Esophagus squamous epithelium (tissue), 4 donors: ENCODE data around the gene APBA2.

Experiments used
- POLR2A ChIP-seq, 4 donors: fragments of 450-650 bp; IDR thresholded peaks; one replicate each; pipeline ENCODE4 v1.6.1; 2017; ENCODE audit warnings: antibody characterized with exemption in 4 of 4, mild to moderate bottlenecking in 4 of 4, moderate library complexity in 3 of 4
- TF ChIP-seq, protein P1 (sequence below), 6 experiments: fragments of 450-650 bp in 4 of 6; fragments of 200-600 bp in 2 of 6; sonication (generic) in 2 of 6; IDR thresholded peaks; one replicate each; pipeline ENCODE4 v1.5.1; 2016 to 2019; ENCODE audit warnings: antibody characterized with exemption in 6 of 6, mild to moderate bottlenecking in 4 of 6, moderate library complexity in 4 of 6

DNA sequence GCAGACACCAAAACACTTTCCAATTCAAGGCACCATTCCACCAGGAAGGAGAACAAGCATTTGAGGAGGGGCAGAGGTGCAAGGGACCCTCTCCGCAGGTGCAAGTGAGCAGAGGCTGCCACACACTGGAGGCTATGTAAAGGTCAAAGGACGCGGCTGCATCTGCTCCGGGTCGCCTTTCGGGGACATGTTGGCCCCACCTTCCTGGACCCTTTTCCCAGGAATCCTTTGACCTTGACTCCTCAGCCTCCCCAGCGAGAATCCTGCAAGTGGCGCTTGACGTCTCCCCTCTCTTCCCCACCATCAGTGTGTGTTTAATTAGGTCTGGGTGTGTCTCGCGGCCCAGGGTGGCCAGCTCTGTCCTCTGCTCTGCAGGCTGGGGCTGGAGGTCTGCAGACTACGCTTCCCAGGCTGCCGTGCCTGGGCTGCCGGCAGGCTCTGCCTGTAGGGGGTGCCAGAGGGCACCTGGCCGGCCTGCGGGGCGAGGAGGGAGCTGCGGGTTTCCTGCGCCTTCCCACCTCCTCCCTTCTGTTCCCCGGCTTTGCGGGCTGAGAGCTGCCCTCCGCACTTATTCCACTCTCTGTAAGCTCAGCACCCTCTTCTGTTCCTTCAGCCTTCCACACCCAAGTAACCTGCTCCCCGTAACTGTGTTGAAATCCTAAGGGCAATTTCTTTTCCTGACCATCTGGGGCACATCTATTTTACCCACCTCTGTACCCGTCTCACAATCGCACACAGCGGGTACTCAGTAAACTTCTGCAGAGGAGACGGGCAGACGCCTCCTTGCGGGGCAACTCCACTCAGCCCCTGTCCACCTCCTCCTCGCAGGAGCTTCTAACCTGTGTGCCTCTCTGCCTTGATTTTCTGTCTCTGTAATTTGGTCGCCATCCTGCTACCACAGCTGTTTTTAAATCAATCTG lies 254.0 kb downstream of the APBA2 start:
- TF ChIP-seq, protein P1, sequence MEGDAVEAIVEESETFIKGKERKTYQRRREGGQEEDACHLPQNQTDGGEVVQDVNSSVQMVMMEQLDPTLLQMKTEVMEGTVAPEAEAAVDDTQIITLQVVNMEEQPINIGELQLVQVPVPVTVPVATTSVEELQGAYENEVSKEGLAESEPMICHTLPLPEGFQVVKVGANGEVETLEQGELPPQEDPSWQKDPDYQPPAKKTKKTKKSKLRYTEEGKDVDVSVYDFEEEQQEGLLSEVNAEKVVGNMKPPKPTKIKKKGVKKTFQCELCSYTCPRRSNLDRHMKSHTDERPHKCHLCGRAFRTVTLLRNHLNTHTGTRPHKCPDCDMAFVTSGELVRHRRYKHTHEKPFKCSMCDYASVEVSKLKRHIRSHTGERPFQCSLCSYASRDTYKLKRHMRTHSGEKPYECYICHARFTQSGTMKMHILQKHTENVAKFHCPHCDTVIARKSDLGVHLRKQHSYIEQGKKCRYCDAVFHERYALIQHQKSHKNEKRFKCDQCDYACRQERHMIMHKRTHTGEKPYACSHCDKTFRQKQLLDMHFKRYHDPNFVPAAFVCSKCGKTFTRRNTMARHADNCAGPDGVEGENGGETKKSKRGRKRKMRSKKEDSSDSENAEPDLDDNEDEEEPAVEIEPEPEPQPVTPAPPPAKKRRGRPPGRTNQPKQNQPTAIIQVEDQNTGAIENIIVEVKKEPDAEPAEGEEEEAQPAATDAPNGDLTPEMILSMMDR (IDR thresholded peaks at IDR 0.05), result peak; percentile 19 to 70 (median 54)
- TF ChIP-seq POLR2A (IDR thresholded peaks at IDR 0.05), result no peak
